ENCODE results near the gene SAYSD1.

The SAYSD1 gene

DNA sequence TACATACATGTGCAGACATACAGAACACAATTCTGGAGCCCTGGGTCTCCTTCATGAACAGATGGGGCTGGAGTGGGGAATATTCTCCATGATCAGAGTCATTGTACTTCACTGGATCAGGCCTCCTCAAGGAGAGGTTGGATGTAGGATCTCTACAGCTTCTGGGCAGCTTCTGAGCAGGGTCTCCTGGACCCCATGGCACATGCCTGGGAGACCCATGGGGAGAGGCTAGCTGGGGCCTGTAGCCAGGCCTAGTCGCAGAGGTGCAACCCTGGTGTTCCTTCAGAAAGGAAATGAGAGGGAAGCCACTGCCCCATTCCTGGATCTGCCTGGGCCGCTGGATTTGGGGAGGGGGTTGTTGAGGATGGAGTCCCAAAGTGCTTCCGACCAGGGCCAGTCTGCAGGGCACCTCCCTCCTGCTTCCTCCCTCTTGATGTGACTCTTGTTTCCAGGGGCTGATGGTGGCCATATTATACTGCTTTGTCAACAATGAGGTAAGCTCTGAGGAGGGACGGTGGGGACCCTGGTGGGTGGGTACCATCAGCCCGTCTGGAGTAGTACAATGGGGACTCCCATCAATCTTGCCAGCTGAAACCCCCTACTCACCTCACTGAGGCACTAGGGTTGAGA is 34.6 kb downstream of the SAYSD1 start:
- DNase-seq (ENCODE audit: extremely low read depth in 1 of 2, low read depth in 1 of 2): no peak

GRCh38 chr6:39079197-39080125 is 35.5 kb downstream of the SAYSD1 start:
- no peak for DNase-seq (ENCODE audit: extremely low read depth in 1 of 2, low read depth in 1 of 2)

DNA sequence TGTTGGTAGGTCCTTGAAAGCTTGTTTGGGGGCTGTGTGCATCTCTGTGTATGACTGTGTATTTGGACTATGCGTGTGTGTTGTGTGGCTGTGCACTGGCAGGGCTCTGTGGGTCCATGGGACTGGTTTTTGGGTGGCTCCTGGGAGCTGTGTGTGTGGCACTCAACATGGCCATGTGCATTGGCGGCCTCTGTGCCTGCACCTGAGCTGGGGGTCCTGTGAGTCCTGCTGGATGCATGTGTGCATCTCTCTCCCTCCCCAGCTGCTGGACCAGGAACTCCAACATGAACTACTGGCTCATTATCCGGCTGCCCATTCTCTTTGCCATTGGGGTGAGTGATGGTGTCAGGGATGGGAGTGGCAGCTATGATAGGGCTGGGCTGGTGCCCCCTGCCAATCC is 36.3 kb downstream of the SAYSD1 start:
- DNase-seq (ENCODE audit: extremely low read depth in 1 of 2, low read depth in 1 of 2): no peak

DNA sequence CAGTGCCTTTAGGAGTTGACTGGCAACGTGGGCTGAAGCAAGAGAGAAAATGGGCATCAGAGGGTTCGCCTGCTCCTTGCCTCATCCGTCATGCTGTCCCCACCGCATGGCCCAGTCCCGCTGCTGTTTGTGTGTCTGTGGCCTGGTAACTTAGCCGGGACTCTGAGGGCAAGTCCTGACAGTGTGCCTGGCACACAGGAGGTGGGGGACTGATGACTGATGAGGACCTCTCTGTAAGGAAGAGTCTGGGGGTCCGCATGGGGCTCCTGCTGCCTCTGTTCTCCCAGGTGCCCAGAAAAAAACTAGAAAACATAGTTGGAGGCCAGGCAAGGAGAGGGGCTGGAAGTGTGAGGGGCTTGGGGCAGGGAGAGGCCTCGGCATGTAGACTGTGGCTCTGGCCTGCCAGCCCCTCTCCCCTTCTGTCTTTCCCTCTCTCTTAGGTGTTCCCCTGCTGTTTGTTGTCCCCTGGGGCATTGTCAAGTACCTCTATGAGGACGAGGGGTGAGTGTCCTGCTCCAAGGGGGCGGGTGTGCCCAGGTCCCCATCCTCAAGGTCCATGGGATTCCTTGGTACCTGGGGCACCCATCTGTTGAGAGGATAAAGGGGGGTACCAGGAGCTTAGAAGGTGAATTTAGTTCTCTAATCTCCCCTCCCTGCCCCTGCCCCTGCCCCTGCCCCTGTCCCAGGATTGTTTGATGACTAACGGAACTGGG is 36.9 kb downstream of the SAYSD1 start:
- DNase-seq (ENCODE audit: extremely low read depth in 1 of 2, low read depth in 1 of 2): no peak

- DNase-seq (ENCODE audit: extremely low read depth in 1 of 2, low read depth in 1 of 2): no peak
These were observed 38.1 kb downstream of the SAYSD1 start for GRCh38 chr6:39076623-39077535.

DNA sequence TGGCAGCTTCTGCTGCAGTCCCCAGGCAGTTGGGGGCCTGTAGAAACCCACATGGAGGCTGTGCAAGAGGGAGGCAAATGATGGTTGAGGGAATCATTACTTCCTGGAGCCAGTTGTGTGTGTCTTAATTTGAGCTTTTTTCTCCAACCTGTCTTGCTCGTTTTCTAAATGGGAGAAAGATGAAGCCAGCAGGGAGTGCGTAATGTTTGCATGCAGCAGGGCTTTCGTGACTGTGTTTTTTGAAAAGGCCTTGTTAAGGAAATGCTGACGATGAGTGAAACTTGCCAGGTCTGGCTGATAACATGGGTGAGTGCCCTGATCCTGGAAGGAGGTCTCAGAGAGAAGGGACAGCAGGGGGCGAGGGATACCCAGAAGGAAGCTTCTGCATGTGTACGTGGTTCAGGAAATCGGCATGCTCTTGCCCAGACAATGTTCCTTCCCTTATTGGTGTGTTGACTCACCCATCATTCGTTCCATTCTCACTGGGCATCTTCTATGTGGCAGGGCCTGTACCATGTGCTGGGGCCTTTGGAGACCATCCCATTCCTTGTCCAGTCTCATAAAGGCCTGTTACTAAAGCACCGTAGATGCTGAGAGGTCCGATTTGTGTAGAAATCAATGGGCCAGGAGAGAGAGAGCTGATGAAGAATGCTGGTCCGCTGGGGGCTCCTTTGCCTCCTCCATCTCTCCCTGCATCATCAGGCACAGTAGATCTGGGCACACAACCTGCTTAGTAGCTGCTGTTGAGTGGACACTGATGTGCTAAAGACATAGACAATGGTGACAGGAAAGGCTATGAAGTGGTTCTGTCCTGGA is 39.0 kb downstream of the SAYSD1 start:
- DNase-seq (ENCODE audit: extremely low read depth in 1 of 2, low read depth in 1 of 2): no peak

DNA sequence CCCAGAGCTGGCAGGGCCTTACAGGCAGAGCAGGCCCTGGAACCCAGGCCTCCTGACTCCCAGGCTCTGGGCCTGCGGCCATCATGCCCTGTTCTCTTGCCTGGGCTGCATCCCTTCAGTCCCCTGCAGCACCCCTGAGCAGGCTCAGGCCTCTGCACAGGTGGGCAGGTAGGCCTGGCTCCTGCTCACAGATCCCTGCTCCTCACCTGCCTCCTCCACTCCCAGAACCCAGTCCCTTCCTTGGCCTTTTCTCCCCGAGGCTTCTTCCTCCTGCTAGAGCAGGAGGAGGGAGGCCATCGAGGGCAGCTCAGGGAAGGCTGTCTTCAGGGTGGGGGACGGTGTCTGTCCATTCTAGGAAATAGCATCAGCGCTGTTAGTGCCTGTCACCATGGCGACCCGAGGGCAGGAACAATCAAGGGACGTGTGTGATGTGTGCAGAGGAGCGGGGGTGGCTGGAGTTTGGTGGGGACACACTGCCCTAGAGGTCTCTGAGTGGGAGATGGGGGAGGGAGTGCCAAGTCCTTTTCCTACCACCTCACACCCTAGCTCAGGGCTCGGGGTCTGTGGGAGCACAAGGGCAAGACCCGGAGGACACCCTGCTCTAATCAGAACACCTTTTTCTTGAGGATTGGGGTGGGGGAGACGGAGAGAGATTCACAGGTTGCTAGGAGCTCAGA is 39.8 kb downstream of the SAYSD1 start:
- no peak for DNase-seq (ENCODE audit: extremely low read depth in 1 of 2, low read depth in 1 of 2)

- DNase-seq (ENCODE audit: extremely low read depth in 1 of 2, low read depth in 1 of 2): no peak
These were observed 40.5 kb downstream of the SAYSD1 start for GRCh38 chr6:39074486-39074885.

GRCh38 chr6:39073471-39074355 is 41.3 kb downstream of the SAYSD1 start:
- no peak for DNase-seq (ENCODE audit: extremely low read depth in 1 of 2, low read depth in 1 of 2)

DNA sequence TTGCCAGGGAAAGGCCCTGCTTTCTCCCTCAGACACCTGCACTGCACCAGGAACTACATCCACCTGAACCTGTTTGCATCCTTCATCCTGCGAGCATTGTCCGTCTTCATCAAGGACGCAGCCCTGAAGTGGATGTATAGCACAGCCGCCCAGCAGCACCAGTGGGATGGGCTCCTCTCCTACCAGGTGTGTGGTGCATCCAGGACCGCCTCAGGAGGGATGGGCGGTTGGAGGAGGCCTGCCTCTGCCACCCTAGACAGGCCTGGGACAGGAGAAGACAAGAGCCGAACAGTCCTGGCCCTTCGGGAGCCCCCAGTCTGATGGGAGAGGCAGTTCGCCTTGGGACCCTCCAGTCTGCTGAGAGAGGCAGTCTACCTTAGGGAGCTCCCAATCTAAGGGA is 42.2 kb downstream of the SAYSD1 start:
- DNase-seq (ENCODE audit: extremely low read depth in 1 of 2, low read depth in 1 of 2): no peak

DNA sequence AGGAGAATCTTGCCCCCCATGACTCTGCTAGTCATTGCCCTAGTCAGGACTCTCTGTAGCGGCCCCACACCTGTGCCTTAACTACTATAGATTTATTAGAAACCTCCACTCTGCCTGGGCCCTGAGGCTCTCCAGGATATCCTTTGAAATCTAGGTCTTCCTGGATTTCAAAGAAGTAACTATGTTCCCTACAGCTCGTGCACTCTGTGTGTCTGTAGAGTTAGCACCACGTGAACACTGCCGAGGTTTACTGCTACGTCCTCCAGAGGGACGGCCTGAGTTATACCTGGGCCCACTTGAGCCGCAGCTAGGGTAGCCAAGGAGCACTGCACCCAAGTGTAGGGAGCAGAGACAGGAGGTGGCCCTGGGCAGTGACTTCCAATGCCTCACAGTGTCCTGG is 46.6 kb downstream of the SAYSD1 start:
- DNase-seq (ENCODE audit: extremely low read depth in 1 of 2, low read depth in 1 of 2): no peak

DNA sequence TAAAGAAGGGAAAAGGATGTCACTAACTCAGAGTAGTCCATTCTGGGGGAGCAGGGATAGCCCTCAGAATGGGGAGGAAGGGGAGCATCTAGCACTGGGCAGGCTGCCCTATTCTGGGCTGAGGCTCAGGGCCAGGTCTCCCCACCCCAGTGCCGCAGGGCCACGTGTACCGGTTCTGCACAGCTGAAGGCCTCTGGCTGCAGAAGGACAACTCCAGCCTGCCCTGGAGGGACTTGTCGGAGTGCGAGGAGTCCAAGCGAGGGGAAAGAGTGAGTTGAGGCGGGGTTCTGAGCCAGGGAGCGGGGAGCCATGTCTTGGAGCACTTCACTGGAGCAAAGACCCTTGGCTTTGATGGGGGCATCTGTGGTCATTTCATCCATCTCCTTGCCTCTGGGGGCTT is 49.4 kb downstream of the SAYSD1 start:
- no peak for DNase-seq (ENCODE audit: extremely low read depth in 1 of 2, low read depth in 1 of 2)

DNA sequence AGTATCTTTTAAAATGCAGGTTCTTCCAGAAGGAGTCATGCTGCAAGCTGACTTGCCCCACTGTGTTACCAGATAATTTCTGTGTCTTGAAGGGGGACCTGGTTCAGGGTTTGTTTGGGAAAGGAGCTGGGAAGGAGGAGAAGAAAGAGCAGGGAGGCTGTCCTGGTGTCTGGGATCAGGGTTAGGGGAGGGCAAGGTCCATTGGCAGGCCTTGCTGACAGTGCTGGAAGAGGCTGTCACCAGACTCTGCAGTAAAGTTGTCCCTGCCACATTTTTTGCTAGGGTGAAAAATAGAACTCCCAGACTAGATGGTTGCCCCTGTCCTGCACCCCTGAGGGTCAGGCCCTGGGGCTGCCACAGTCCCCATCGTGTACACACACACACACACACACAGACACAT is 51.5 kb downstream of the SAYSD1 start:
- DNase-seq (ENCODE audit: extremely low read depth in 1 of 2, low read depth in 1 of 2): no peak

DNA sequence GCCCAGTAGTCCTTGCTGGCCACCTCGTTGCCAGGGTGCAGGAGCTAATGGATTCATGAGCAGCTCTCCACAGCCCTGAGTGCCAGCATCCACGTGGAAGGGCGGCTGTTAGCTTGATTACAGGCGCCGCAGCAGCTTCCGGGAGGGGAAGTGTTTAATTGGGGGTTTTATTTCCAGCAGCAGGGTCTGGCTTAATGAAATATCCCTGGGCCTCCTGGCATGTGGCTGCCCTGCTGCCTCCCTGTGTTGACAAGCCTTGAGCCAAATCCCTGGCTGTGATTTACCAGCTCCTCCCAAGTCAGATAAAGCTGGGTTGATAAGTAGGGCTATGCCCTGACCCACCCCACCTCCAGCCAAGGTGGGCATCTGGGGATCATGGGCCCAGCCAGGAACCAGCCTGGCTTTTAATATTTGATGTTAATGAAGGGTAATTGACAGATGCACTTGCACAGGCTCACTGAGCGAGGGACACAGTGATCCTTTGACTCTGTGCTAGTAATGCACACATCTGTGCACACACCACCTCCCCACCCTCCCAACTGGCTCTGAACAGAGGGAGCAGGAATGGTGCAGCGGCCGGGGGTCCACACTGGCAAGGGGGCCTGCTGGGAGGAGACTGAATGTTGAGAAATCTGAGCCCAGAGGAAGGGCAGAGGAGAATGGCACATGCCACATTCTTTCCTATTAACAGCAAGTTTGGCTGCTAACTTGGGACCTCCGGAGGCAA is 52.8 kb downstream of the SAYSD1 start:
- DNase-seq (ENCODE audit: extremely low read depth in 1 of 2, low read depth in 1 of 2): no peak

DNA sequence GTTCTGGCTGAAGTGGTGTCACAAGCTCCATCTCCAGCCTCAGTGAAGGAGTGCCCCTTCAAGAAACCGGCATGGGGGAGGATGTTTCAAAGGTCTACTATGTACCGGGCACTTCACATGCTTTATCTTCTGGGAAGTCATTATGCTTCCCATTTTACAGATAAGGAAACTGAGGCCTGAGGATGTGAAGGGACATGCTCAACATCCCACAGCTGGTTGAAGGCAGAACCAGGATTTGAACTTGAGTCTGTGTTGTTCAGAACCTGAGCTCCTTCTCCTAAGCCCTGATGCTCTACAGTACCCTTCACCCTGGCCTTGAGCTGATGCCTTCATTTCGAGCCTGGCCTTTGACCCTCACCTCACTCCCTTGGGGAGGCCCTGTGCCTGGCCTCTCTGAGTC is 53.4 kb downstream of the SAYSD1 start:
- DNase-seq (ENCODE audit: extremely low read depth in 1 of 2, low read depth in 1 of 2): no peak

DNA sequence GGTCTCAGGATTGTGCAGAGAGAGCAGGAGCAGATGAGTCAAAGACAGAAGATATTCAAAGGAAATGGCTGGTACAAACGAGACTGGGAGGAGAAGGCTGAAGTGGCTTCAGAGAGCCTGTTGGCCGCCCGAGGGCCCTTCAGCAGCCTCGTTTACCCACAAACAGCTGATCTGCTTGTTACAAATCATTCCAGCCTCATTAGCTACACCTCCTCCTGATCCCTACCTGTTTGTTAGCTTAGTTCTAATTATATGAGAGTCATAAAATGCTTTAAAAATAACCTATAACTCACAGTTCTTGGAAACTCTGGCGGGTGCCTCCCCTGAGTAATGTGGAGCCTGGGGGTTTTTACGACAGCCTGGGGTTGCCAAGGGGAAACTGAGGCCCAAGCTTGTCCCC is 53.8 kb downstream of the SAYSD1 start:
- no peak for DNase-seq (ENCODE audit: extremely low read depth in 1 of 2, low read depth in 1 of 2)

GRCh38 chr6:39060467-39061160 is 54.4 kb downstream of the SAYSD1 start:
- no peak for DNase-seq (ENCODE audit: extremely low read depth in 1 of 2, low read depth in 1 of 2)
